Keratinocyte (primary cell): ENCODE results near the gene GRIA4. TPM values are rescaled to one million over a fixed set of nuclear protein-coding genes. Genes with fewer than 3 reads are reported as not detected.

ENCODE experiments used
- DNase-seq: peaks from one replicate; pipeline ENCODE4 v3.0.0-alpha.2; 2011; ENCODE audit warnings: low read depth, missing footprints, low spot score
- FAIRE-seq: peaks from 2 replicates; lab custom pipeline; 2011; peaks lifted over from hg19 to GRCh38; lab: Jason Lieb, UNC
- H2AFZ ChIP-seq: 2 replicates; pipeline ENCODE4 v1.6.0; 2012; ENCODE audit warnings: low read length, control low read depth, inconsistent platforms; ENCODE audit not compliant: control insufficient read depth
- H3K27ac ChIP-seq: 2 replicates; pipeline ENCODE4 v1.5.1; 2011; ENCODE audit warnings: low read length; ENCODE audit not compliant: control insufficient read depth, insufficient read depth
- H3K27me3 ChIP-seq: 3 replicates; pipeline ENCODE4 v1.6.0; 2011; ENCODE audit warnings: low read length; ENCODE audit not compliant: control insufficient read depth, insufficient read depth; ENCODE audit errors: extremely low read depth
- H3K36me3 ChIP-seq, 2 experiments: 2 replicates in 1 of 2; 3 replicates in 1 of 2; pipeline ENCODE4 v1.5.1; 2011; ENCODE audit warnings: low read length in 2 of 2, mild to moderate bottlenecking in 1 of 2; ENCODE audit not compliant: control insufficient read depth in 2 of 2, insufficient read depth in 2 of 2; ENCODE audit errors: extremely low read depth in 1 of 2
- H3K4me1 ChIP-seq: 3 replicates; pipeline ENCODE4 v1.5.1; 2011; ENCODE audit warnings: low read length; ENCODE audit not compliant: control insufficient read depth, insufficient read depth; ENCODE audit errors: extremely low read depth
- H3K4me2 ChIP-seq: 3 replicates; pipeline ENCODE4 v1.6.0; 2011; ENCODE audit warnings: low read depth, low read length; ENCODE audit not compliant: control insufficient read depth, insufficient read depth; ENCODE audit errors: extremely low read depth
- H3K4me3 ChIP-seq, 3 experiments: fragments of 200-600 bp in 1 of 3; sonication (generic) in 1 of 3; 2 replicates in 2 of 3; 3 replicates in 1 of 3; pipeline ENCODE4 v1.5.1; 2011 to 2016; ENCODE audit warnings: low read length in 3 of 3, mild to moderate bottlenecking in 3 of 3, control low read depth in 2 of 3, inconsistent platforms in 1 of 3, low read depth in 1 of 3, mixed read lengths in 1 of 3, mixed run types in 1 of 3, moderate library complexity in 1 of 3; ENCODE audit not compliant: control insufficient read depth in 2 of 3, insufficient read depth in 2 of 3; ENCODE audit errors: extremely low read depth in 1 of 3
- H3K79me2 ChIP-seq: 2 replicates; pipeline ENCODE4 v1.6.0; 2012; ENCODE audit warnings: low read length; ENCODE audit not compliant: control insufficient read depth, insufficient read depth
- H3K9ac ChIP-seq: 3 replicates; pipeline ENCODE4 v1.6.0; 2011; ENCODE audit warnings: low read length; ENCODE audit not compliant: control insufficient read depth, insufficient read depth; ENCODE audit errors: extremely low read depth
- H3K9me1 ChIP-seq: 3 replicates; pipeline ENCODE4 v1.6.0; 2011; ENCODE audit warnings: low read length; ENCODE audit not compliant: control insufficient read depth, insufficient read depth; ENCODE audit errors: extremely low read depth
- H3K9me3 ChIP-seq: 2 replicates; pipeline ENCODE4 v1.5.1; 2012; ENCODE audit warnings: low read depth, low read length; ENCODE audit not compliant: control insufficient read depth
- H4K20me1 ChIP-seq: 3 replicates; pipeline ENCODE4 v1.6.0; 2011; ENCODE audit warnings: low read length; ENCODE audit not compliant: control insufficient read depth, insufficient read depth; ENCODE audit errors: extremely low read depth
- EZH2 ChIP-seq: IDR thresholded peaks from one replicate; pipeline ENCODE4 v1.6.1; 2012; ENCODE audit warnings: inconsistent platforms, mild to moderate bottlenecking, low read length, moderate library complexity
- dilution Hi-C: fragments of 300-500 bp; cut with MboI; formaldehyde crosslinking; loops from one replicate; pipeline ENCODE4 v1.7.0; 2020; ENCODE audit warnings: low sequenced_read_pairs; ENCODE audit not compliant: extremely low pct_ligation_motif_present
- polyA plus RNA-seq, 5 experiments: library from polyadenylated mRNA; depleted of rRNA in 3 of 5; stranded (reverse) in 3 of 5; stranded (forward) in 1 of 5; unstranded in 1 of 5; fragments of >200 nt; gene quantifications; 1 replicate in 1 of 5; 2 replicates in 3 of 5; 3 replicates in 1 of 5; pipeline versions ENCODE4 v1.2.1 to v1.2.3, GENCODE V29; 2011 to 2012; ENCODE audit warnings: missing spikeins in 2 of 5, low read depth in 1 of 5, low replicate concordance in 1 of 5
- TF ChIP-seq, protein P1 (sequence below), 3 experiments: IDR thresholded peaks in 1 of 3; conservative IDR thresholded peaks in 1 of 3; optimal IDR thresholded peaks in 1 of 3; 2 replicates in 2 of 3; 3 replicates in 1 of 3; pipeline versions ENCODE3 to v1.5.1; 2011; ENCODE audit warnings: low read length in 3 of 3, mild to moderate bottlenecking in 3 of 3, moderate library complexity in 2 of 3, control low read depth in 1 of 3, inconsistent platforms in 1 of 3; ENCODE audit not compliant: insufficient read depth in 2 of 3; ENCODE audit errors: extremely low read depth in 1 of 3

The GRIA4 gene
- polyA plus RNA-seq, 1 donor (not counting 4 experiments of a cell fraction or from before 2014, with no cell fraction given), result not detected

DNA sequence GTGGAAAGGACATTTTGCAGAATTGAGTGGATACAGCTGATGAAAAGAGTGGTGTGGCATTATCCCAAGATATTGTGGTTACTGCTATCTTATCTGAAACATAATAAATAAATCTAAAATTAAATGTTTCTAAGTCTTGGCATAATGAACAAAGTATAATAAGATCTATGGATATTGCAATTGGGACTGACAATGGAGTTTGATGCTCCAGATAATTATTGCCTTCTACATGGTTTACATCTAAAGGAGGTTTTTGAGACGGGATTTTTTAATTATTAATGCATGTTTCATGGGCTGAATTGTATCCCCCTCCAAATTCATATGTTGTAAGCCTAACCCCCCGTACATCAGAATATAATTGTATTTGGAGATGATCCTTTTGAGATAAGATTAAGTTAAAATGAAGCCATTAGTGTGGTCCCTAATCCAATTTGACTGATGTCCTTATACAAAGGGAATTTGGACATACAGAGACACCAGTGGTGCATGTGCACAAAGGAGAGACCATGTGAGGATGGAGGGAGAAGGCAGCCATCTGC, 213.7 kb downstream of the GRIA4 start:
- DNase-seq, result no peak
- no peak overlapping the region for H3K27ac ChIP-seq
- H3K9me3 ChIP-seq, result no peaks in the 10 kb centered on the region
- no peak overlapping the region for H3K9ac ChIP-seq
- H3K9me1 ChIP-seq, result no peaks in the 10 kb centered on the region
- dilution Hi-C loops, result no loop called here
- no peaks in the 10 kb centered on the region for H3K36me3 ChIP-seq
- no peaks in the 10 kb centered on the region for H3K27me3 ChIP-seq
- no peak overlapping the region for H3K4me3 ChIP-seq
- H3K4me1 ChIP-seq, result no peaks in the 10 kb centered on the region
- H3K79me2 ChIP-seq, result no peaks in the 10 kb centered on the region
- TF ChIP-seq, protein P1, sequence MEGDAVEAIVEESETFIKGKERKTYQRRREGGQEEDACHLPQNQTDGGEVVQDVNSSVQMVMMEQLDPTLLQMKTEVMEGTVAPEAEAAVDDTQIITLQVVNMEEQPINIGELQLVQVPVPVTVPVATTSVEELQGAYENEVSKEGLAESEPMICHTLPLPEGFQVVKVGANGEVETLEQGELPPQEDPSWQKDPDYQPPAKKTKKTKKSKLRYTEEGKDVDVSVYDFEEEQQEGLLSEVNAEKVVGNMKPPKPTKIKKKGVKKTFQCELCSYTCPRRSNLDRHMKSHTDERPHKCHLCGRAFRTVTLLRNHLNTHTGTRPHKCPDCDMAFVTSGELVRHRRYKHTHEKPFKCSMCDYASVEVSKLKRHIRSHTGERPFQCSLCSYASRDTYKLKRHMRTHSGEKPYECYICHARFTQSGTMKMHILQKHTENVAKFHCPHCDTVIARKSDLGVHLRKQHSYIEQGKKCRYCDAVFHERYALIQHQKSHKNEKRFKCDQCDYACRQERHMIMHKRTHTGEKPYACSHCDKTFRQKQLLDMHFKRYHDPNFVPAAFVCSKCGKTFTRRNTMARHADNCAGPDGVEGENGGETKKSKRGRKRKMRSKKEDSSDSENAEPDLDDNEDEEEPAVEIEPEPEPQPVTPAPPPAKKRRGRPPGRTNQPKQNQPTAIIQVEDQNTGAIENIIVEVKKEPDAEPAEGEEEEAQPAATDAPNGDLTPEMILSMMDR (optimal IDR thresholded peaks at IDR 0.05 in 1 of 3, IDR thresholded peaks at IDR 0.05 in 1 of 3, conservative IDR thresholded peaks at IDR 0.05 in 1 of 3; ENCODE audit: extremely low read depth in 1 of 3, insufficient read depth in 2 of 3, low read length in 3 of 3), result no peak
- FAIRE-seq, result no peak
- H3K4me2 ChIP-seq, result no peak overlapping the region
- H2AFZ ChIP-seq, result no peak overlapping the region
- H4K20me1 ChIP-seq, result no peaks in the 10 kb centered on the region

DNA sequence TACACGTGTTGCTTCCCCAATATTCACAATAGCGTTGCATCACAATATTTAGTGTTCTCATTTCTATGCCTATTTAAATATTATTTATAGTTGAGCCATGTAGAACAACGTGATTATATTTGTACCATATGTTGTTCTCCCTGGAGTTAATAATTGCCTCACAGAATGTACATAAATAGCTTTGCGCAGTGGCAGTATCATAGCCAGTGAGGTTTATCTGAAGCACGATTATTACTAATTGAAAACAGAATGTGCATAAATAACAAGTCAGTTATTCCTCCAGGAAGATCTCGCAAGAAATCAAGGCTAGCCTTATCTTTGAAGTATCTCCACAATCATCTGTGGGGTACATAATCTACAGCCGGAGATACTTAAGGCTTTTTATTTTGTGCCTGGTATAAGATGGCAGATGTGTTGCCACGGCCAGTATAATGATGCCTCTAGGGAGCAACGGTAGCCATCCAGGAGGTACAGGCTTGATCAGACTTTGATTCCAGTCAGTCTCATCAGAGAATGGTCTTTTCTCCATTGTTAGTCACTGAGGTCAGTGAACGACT, 214.7 kb downstream of the GRIA4 start:
- Histone ChIP-seq H3K4me3 (no peak overlapping the region), H3K9me3 (no peaks in the 10 kb centered on the region), H3K4me2 (no peak overlapping the region), H3K9ac (no peak overlapping the region), H3K36me3 (no peaks in the 10 kb centered on the region), H3K27ac (no peak overlapping the region), H2AFZ (no peak overlapping the region), H3K27me3 (no peaks in the 10 kb centered on the region), H3K4me1 (no peaks in the 10 kb centered on the region), H3K9me1 (no peaks in the 10 kb centered on the region), H3K79me2 (no peaks in the 10 kb centered on the region), H4K20me1 (no peaks in the 10 kb centered on the region)
- FAIRE-seq (no peak), DNase-seq (no peak)
- dilution Hi-C loops, result no loop called here
- TF ChIP-seq, protein P1 (optimal IDR thresholded peaks at IDR 0.05 in 1 of 3, IDR thresholded peaks at IDR 0.05 in 1 of 3, conservative IDR thresholded peaks at IDR 0.05 in 1 of 3; ENCODE audit: extremely low read depth in 1 of 3, insufficient read depth in 2 of 3, low read length in 3 of 3), result no peak
- no peak for TF ChIP-seq EZH2
